Measurements from ENCODE around the gene PER1.
A peak's percentile ranks its signal among the peaks of the same experiment; 100 is the strongest.

GRCh38 chr17:8173056-8173870 lies 21.1 kb upstream of the PER1 start:
- TF ChIP-seq POLR2A (IDR thresholded peaks at IDR 0.05) = peak; percentile 99 to 100
- peak in 1 of 5 experiments; percentile 9 for TF ChIP-seq CTCF (IDR thresholded peaks at IDR 0.05 in 4 of 5, conservative IDR thresholded peaks at IDR 0.05 in 1 of 5)

All from gastrocnemius medialis (tissue), 4 donors.